OCI-LY7 (cell line): ENCODE data around the gene MVD.

Source experiments
- CTCF ChIP-seq: fragments of 200-600 bp; sonication (generic); conservative IDR thresholded peaks from 2 replicates; pipeline ENCODE4 v1.5.1; 2014; ENCODE audit warnings: mild to moderate bottlenecking, antibody characterized with exemption, low read length, moderate library complexity, mixed read lengths
- EZH2phosphoT487 ChIP-seq: fragments of 200-600 bp; sonication (generic); IDR thresholded peaks from 2 replicates; pipeline ENCODE4 v1.6.1; 2018; ENCODE audit warnings: low read depth, borderline replicate concordance, mild to moderate bottlenecking, mixed run types, antibody characterized with exemption, low read length, moderate library complexity, mixed read lengths

DNA sequence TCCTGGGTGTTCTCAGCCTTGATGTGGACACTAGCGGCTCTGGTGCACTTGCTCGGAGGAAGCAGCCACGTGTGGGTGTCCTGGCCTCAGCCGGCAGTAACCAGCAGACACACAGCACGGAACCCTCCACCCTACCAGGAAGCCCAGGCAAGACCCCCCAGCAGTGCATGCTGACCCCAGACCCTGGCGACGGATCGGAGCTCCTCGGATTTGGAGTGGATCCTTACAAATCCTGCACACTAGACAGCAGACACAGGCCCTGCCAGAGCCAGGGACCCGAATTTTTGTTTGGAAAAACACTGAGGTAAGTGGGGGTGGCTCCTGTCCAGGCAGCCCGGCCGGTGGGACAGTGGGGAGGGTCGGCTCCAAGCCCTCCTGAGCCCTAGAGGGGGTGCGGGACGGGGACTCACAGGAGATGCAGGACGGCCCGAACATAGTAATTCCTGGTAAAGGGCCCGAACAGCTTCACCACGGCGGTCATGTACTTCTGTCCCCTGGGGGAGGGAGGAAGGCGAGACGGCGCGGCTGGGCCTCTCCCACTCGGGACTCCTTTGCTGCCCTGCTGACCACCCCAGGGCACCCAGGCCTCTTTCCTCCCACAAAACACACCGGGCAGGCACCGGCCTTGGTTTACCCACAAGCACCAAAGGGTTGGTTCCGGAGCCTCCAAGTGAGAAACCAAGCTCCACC is 16.4 kb downstream of the MVD start:
- no peak for TF ChIP-seq CTCF
- TF ChIP-seq EZH2phosphoT487, result no peak
